HG03460 (cell line): ENCODE data around the gene UBA1.

Experiments
- ATAC-seq: cut with Tn5 transposase; IDR thresholded peaks from one replicate; pipeline ENCODE4 v1.9.1; 2021; ENCODE audit not compliant: unreplicated experiment

The UBA1 gene

DNA sequence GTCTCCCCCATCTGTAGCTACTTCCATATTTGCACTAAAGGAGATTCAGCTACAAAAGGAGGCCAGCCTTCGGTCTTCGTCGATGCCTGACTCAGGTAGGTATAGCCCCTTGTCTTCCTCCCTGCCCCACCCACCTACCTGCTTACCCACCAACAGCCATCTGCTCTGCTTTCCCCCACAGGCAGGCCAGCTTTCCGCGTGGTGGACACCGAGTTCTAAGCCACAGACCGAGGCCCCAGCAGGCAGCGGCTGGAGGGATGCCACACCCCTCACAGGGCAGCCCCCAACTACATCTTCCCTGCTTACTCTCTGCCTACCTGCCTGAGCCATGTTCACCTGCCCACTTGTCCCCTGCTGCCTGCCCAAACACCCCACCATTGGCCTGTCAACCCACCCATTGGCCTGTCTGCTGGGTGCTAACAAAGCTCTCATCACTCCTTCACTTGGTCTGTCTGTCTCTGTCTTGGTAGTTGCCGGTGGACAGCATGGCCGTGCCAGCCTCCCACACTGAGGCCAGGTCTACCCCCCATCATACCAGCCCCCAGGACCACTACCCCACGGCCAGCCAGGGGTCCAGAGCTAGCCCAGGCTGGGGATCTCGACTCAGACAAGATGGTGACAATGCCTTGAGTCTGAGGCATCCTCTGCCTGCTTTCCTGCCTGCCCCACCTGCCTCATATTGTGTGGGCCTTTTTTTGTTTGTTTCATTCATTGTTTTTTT is 35.1 kb downstream of the UBA1 start:
- no peak for ATAC-seq

DNA sequence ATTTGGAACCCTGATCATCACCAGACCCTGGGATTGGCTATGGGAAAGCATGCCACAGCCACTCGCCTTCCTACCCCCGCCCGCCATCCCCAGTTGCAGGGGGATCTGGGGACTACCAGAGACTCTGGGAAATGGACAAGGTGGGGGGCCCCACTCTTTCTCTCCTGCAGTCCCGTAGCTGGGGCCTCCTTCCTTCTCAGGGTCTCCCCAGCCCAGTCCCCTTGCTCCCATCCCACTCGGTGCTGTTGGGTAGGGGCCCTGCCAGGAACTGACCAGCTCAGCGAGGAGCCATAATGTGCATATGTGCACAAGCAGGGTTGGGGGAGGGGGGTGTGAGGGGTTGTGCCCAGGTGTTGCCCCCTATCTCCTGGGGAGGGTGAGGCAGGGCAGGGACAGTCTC is 35.8 kb downstream of the UBA1 start:
- no peak for ATAC-seq

DNA sequence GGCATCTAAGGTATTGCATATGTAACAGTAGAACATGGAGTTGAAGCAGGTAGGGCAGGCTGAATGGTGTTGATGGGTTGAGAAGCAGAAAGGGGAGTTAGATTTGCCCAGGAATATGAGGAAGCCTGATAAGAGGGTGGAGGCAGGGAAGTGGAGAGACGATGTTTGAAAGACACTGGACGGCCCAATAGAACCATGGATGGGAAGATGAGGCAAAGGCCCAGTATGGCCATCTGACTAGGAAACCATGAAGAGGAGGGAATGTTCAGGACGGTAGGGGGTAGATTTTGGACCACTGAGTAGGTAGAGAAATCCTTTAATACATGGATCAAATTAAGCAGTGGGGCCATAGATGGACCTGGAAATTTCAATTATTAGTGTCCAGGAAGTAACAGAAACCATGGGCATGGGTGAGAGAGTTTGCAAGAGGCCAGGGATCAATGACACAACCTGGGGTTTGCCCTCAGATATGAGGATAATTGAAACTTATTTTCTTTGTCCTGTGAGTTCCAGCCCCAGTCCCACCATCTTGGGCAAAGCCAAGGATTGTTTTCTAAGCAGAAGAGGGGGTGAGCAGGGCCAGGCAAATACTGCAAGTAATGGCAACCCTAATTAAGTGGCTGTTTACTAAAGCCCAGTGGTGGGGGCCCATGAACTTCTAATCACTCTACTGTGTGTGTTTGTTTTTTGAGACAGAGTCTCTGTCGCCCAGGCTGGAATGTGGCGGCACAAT is 36.7 kb downstream of the UBA1 start:
- ATAC-seq, result no peak

DNA sequence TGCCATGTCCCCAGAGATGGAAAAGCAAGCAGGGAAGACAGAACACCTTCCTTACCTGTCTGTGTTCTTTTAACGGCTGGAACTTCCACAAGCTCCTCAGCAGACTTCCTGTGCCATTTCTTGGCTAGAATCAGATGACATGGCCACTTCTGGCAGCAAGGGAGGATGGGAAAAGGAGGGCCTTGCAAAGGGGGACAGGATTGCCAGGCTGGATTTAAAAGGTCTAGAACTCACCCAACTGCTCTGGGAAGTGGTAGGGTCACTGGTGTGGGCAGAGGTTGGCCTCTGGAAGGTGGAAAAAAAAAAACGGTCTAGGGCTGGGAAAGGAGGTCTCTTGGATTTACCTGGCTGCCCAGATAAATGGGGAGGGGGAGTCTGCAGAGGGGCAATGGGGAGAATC is 37.5 kb downstream of the UBA1 start:
- ATAC-seq, result no peak

DNA sequence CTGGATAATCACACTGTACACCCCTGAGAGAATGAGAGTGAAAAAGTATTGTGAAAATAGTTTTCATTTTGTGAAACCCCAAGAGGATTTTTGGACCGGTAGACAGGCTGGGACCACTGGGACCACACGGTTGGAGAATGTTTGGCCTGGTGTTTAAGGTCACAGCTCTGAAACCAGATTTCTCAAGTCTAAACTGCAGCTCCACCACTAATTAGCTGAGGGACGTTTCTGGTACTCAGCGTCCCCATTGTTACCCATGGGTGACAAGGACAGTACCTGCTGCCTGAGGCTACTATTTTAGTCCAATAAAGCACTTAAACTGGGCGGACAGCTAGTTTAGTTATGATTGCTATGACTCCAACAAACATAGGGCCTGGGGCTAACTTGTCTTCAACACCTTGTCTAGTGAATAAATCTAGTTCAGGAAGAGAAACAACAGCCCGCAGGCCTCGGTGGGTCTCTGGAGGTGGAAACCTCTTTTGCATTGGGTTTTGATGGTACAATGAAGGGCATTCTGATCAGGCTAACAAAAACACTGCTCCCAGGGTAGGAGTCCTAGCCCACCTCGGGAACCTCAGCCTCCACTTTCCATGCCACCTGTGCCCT is 38.7 kb downstream of the UBA1 start:
- ATAC-seq, result no peak

DNA sequence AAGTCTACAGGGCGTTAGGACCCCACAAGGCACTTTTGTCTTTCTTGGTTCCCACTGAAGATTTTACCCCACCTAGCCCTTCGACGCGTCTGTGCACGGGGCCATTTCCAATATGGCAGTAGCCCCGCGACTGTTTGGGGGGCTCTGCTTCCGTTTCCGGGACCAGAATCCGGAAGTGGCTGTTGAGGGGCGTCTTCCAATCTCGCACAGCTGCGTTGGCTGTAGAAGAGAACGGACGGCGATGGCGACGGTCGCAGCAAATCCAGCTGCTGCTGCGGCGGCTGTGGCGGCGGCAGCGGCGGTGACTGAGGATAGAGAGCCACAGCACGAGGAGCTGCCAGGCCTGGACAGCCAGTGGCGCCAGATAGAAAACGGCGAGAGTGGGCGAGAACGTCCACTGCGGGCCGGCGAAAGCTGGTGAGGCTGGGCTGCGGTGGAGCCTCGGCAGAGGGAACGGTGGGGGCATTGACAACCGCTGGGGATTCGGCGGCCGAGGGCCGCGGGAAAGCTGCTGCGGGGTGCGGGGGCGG is 39.2 kb downstream of the UBA1 start, which contains the start of gene USP11:
Gene USP11 (plus strand): TSS at position 207 of the 530 bp plus-strand sequence. CDS start 35 bp downstream, at position 242.
- peak; percentile 15 for ATAC-seq

DNA sequence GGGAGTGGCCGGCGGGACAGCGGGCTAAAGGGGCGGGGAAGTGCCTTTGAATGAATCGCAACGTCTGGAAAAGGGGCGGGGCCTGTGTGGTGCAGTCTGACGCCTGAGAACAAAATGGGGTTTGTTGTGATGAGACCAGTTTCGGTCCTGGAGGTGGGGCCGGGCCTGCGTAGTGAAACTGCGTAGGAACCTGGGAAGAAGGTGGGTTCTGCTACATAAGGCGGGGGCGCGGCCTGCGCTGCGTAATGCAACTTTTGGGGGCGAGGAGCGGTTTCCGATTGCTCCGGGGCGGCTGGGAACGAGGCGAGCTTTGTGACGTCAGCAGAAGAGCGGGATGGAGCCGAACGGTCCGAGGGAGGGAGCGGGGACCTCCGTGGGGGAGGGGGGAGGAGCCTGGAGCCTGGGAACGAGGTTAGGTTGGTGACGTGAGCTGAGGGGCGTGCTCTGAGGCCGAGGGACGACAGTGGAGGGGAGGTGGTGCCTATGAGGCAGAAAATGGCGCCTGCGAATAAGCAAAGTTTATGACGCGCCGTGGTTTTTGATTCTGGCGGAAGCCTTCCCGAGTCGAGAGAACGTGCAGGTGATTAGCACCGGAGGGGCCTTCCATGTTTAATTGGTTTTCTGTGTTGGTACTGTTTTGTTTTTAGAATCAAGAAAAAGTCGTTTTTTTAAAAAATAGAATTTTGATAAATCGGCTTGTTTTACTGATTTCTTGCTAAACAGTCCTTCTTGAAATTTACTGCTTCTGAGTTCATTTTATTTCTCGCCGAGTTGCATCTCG is 39.9 kb downstream of the UBA1 start:
- ATAC-seq, result peak; percentile 86

DNA sequence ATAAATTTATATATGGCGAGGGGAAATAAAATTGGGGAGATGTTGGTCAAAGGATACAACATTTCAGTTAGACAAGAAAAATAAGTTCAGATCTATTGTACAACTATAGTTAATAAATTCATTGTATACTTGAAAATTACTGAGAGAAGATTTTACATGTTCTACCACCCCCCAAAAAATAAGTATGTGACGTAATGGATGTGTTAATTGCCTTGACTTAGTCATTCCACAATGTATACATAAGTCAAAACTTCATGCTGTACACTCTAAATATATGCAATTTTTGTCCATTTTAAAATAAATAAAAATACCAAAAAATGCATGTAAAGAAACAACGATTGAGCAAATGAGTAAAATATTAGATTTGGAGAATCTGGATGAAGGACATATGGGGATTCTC is 41.0 kb downstream of the UBA1 start:
- ATAC-seq, result no peak

DNA sequence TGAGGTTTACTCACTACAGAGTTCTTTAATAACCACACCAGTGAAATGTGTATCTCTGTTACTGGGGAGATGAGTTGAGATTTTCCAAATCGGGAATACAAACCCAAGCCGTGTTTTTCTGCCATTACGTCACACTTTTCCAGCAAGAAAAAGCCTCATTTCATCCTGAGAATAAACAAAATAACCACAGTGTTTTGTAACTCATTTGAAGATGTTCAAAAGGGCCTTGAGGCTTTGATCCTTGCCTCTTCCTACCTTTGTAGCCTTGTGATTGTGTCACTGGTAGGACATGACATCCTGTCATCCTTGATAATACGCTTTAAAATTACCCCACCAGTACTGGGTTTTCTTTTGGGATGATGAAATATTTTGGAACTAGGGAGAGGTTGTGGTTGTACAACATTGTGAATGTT is 42.1 kb downstream of the UBA1 start:
- ATAC-seq, result no peak

DNA sequence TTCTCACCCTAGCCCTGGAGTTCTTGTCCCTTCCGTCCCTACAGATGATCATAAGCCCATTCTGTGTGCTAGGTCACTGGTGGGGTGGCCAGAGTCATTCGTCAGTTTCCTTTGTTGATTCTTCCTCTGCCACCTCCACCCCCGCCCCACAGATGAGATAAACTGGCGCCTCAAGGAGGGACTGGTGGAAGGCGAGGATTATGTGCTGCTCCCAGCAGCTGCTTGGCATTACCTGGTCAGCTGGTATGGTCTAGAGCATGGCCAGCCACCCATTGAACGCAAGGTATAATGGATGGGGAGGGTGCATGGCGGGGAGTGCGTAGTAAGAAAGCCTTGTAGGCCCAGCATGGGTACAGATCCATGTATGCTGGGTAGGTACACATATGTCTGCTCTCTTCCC is 45.6 kb downstream of the UBA1 start:
- no peak for ATAC-seq

DNA sequence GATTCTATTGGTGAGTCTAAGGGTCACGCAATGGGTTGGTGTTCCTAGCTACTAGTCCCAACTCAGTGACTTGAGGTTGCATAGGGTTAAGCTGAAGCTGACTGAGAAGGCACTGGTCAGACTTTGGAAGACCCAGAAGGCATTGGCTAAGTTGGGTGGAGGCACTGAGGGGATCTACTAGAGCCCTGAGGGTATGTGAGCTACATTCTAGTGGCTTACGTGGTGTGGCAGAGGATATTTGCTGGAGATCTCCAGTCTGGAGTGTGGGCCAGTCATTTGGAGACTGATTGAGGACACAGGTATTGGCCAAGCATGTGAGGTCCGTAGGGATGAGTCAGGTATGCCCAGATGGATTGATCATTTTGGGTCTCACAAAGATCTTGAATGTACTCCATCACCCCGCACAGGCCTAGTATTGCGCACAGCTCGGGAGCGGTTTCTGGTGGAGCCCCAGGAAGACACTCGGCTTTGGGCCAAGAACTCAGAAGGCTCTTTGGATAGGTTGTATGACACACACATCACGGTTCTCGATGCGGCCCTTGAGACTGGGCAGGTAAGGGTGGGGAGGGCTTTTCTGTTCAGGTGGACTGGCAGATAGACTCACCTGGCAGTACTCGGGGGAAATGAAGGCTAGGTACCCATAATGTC is 46.4 kb downstream of the UBA1 start:
- no peak for ATAC-seq

DNA sequence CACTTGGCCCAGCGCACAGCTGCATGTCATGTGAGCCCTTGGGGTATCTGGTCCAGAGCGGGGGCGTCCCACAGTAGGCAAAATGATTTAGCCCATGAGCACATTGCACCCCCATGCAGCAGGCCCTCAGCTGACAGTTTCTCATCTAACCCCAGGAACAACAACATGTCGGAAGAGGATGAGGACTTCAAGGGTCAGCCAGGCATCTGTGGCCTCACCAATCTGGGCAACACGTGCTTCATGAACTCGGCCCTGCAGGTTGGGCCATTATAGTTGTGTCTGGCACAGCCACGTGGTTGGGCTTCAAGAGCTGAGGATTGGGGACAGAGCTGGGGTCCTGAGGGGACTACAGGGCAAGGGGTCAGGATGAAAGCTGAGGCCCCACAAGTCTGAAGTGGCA is 47.0 kb downstream of the UBA1 start:
- ATAC-seq, result no peak

DNA sequence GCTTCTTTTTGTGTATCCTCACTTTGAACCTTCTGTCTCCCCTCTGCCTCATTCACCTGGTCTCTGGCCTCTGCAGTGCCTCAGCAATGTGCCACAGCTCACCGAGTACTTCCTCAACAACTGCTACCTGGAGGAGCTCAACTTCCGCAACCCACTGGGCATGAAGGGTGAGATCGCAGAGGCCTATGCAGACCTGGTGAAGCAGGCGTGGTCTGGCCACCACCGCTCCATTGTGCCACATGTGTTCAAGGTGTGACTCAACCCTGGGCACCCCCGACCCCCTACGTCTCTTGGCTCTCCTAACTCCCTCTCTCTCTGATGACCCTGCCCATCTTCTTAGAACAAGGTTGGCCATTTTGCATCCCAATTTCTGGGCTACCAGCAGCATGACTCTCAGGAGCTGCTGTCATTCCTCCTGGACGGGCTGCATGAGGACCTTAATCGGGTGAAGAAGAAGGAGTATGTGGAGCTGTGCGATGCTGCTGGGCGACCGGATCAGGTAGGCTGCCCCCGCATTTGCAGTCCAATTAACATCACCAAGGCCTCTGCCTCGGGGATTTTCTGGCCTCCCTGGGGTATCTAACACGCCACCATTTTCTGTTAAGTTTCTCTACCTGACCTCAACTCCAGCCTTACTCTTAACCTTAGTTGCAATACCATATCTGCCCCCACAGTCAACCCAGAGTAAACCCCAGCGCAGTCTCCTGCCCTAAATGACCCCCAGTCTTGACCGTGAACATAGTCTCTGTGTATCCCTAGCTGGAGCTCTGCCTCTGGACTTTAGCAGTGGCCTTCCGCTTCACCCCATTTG is 47.8 kb downstream of the UBA1 start:
- no peak for ATAC-seq

DNA sequence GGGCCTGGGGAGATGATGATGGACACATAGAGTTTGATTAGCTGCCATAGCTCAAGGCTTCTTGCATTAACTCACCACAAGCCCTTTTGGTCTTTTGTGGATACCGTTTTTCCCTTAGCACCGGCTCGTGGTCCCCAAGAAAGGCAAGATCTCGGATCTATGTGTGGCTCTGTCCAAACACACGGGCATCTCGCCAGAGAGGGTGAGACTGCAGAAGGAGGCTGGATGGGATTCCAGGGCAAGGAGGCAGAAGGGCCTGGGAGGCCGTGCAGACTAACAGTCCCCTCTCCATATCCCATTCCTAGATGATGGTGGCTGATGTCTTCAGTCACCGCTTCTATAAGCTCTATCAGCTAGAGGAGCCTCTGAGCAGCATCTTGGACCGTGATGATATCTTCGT is 48.7 kb downstream of the UBA1 start:
- ATAC-seq, result no peak

DNA sequence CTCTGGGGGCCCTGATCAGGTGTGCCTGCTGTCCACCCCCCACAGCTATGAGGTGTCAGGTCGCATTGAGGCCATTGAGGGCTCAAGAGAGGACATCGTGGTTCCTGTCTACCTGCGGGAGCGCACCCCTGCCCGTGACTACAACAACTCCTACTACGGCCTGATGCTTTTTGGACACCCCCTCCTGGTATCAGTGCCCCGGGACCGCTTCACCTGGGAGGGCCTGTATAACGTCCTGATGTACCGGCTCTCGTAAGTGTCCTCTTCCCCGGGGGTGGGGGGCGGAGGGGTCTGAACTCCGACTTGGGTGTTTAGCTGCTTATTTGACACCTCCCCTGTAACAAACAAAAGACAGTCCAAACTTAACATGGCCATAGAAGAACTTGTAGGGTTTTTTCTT is 49.7 kb downstream of the UBA1 start:
- ATAC-seq, result no peak

DNA sequence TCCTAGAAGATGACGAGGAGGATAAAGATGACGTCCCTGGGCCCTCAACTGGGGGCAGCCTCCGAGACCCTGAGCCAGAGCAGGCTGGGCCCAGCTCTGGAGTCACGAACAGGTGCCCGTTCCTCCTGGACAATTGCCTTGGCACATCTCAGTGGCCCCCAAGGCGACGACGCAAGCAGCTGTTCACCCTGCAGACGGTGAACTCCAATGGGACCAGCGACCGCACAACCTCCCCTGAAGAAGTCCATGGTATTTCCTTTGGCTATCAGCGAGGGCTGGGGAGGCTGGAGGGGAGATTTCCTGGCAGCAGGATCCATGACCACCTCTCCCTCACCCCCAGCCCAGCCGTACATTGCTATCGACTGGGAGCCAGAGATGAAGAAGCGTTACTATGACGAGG is 51.0 kb downstream of the UBA1 start:
- ATAC-seq, result no peak

DNA sequence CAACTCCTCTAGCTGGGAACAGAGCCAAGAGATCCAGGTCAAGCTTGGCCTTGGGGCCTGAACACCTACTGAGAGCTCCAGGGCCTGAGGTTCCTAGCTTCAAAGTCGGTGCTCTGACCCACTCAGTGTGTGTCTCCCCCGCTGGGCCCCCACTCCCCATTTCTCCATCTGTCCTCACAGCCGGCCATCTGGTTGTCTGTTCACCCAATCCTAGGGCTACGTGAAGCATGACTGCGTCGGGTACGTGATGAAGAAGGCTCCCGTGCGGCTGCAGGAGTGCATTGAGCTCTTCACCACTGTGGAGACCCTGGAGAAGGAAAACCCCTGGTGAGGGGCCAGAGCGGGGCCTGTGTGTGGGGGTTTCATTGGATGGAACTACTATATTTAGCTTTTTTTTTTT is 51.5 kb downstream of the UBA1 start:
- no peak for ATAC-seq

DNA sequence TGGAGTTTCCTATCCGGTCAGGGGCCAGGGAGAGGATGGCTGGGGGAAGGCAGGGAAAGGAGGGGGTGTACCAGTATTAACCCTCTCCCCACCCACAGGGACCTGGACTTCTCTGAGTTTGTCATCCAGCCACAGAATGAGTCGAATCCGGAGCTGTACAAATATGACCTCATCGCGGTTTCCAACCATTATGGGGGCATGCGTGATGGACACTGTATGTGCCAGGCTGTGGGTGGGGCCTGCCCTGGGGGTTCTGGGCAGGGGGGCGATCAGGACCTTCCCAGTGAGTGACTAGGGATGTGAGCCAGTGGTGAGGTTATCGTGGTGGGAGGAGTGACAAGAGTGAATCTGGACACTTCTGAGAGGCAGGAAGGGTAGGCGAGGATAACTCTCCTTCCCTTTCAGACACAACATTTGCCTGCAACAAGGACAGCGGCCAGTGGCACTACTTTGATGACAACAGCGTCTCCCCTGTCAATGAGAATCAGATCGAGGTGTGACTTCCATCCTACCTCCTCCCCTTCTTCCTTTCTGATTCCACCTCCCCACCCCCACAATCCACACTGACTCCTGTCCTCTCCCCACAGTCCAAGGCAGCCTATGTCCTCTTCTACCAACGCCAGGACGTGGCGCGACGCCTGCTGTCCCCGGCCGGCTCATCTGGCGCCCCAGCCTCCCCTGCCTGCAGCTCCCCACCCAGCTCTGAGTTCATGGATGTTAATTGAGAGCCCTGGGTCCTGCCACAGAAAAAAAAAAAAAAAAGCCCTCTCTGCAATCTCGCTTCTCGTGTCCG is 53.8 kb downstream of the UBA1 start:
- ATAC-seq, result no peak

DNA sequence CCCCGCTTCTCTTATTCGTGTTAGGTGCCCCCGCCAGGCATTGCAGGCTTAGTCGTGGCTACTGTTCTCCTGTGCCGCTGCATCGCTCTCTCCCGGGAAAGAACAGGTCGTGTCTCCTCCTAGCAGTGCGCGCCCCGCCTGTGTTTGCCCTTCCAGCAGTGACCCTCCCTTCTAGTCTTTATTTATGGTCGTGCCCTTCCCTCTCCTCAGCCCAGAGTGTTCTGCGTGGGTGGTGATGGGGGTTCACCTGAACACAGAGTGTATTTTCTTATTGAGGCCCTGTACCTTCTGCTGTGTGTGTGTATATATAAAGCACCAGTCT is 54.3 kb downstream of the UBA1 start:
- no peak for ATAC-seq
